GM21515 (cell line): Measurements from ENCODE around the gene FMR1.

Experiments
- ATAC-seq: cut with Tn5 transposase; IDR thresholded peaks from one replicate; pipeline ENCODE4 v1.9.1; 2021; ENCODE audit not compliant: unreplicated experiment

The FMR1 gene

GRCh38 chrX:147911192-147912022, at the start of gene FMR1:
FMR1 (plus strand) TSS chrX:147911919; CDS start chrX:147912180, 261 bp downstream.
- ATAC-seq = peak; percentile 90

GRCh38 chrX:147875866-147876596, 35.7 kb upstream of the FMR1 start:
- ATAC-seq = peak; percentile 98

DNA sequence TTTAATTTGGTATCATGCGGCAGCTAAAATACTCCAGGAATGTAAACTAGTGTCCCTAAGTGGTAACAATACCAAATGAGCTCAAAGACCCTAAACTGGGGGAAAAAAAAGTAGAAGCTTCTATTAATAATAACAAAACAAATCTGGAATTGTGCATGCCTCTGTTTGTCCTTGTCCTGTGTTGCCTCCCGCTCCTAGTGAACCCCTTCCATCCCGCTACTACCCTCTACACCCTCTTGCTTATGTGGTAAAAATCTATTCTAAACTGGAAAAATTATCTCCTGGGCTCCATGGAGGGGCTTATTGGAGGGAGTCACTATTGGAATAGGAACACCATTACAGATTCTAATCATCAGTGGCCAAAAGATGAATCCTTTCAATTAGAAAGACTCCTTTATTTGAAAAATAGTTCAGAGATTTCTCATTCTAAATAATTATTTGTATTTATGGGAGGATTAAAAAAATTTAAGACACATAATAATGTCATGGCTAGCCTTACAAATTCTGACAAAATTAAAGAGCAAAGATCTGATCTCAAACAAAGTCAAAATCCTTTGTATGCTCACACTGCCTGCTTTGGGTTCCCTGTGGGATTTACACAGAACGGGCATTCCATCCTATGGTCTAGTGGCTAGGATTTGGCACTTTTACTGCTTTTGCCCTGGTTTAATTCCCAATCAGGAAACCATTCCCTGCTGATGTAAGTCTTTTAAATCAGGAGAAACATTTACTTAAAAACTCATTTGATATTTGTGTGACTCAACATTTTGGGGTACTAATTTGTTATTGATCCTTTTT, 34.7 kb upstream of the FMR1 start:
- ATAC-seq = no peak

- ATAC-seq = no peak
Observed at GRCh38 chrX:147877726-147878125, 34.0 kb upstream of the FMR1 start.

GRCh38 chrX:147884958-147885357, 26.8 kb upstream of the FMR1 start:
- no peak for ATAC-seq

GRCh38 chrX:147890756-147891155, 21.0 kb upstream of the FMR1 start:
- ATAC-seq = no peak

- no peak for ATAC-seq
Observed at GRCh38 chrX:147891896-147892295, 19.8 kb upstream of the FMR1 start.

- ATAC-seq = no peak
Observed at GRCh38 chrX:147893741-147894140, 18.0 kb upstream of the FMR1 start.

- ATAC-seq = no peak
Observed at GRCh38 chrX:147894366-147894963, 17.3 kb upstream of the FMR1 start.

DNA sequence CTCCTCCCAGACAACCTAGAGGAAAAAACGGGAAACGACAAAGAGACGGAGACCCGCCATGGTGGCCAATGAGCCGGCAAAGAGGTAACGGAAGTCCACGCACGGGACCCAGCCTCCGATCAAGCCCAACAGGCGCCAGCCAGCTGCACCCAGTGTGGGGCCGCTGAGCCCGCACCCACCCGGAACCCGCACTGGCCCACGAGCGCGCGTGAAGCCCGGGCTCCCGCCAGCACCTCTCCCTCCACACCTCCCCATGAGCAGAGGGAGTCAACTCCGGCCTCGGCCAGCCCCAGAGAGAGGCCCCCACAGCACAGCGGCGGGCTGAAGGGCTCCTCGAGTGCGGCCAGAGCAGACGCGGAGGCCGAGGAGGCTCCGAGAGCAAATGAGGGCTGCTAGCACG, 14.6 kb upstream of the FMR1 start:
- ATAC-seq = no peak

DNA sequence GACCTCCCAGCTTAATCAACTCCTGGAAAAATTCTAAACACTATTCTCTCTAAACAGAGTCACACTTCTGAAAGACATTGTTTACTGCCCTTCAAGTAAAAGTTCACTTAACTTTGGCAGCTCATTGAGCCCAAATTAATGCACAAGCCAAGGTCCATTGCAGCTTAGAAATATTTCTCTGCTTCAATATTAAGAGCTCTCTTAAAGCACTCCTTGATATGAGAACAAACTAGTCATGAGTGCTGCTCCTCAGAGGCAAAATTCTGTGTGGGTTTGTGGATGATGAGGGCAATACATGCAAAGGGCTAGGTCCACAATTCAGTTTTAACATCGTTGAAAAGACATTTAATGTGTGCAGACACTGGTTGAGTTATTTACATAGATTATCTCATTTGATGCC, 12.8 kb upstream of the FMR1 start:
- ATAC-seq = no peak

- ATAC-seq = no peak
Observed at GRCh38 chrX:147899379-147900114, 12.2 kb upstream of the FMR1 start.

DNA sequence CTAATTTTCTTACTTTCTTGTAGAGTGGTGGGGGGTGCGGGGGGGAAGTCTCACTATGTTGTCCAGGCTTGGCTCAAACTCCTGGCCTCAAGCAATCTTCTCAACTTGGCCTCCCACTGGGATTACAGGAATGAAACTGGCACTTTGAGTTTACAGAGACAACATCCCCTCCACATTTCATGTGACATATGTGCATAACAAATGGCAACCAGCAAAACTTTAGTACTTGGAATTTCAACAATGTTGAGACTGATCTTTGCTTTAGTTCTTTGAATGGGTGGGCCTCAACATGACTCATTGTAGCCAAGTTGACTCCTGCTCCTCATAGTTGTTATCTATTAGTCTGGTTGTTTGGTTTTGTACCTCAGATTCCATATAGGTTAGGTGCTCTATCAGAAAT, 11.4 kb upstream of the FMR1 start:
- ATAC-seq = no peak

DNA sequence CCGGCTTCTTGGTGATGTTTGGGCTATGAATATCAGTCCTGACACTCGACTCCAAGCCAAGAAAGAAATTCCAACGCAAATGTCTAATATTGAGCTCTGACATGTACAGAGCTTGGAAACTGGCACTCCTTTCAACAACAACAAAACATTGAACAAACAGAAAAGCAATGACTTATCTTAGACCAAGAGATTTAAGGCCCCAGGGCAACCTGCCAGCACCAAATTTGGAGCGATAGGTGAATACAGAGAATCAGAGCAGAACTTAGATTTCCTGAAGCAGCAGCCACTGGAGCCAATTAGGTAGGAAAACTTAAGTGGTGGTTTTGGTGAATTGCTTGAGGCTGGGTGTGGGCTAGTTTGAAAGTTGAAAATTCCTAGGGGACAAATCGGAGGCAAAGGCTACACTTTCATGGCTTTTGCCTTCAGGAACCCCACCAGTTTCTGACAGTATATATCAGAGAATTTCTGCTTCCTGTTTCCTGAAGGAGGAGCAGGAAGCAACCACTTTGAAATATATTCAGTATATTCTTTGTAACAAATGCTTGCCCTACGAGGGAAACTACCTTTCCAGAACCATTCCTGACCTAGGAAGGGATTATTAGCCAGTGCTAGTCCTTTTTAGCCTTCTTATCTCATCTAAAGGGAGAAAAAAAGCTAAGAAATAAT, 10.1 kb upstream of the FMR1 start:
- no peak for ATAC-seq

GRCh38 chrX:147902270-147902669, 9.4 kb upstream of the FMR1 start:
- ATAC-seq = no peak

DNA sequence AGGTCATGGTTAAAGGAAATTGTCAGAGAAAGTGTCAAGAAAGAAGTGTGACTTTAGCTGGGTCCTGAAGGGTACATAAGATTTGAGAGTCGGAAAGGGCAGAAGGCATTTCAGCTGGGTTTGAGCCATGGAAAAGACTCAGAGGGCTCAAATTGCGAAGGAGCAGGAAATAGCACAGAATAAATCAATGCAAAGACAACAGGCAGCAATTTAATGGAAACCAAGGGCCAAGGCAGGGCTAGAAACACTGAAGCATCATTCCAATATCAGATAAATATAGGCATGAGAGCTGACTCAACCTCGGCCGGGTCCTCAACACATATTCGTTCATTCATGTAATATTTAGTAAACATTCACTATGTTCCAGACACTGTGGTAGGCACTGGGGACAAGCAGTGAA, 3.6 kb upstream of the FMR1 start:
- no peak for ATAC-seq

- ATAC-seq = no peak
Observed at GRCh38 chrX:147910607-147911006, 1.1 kb upstream of the FMR1 start.

- ATAC-seq = peak; percentile 42
Observed at GRCh38 chrX:147912093-147912801, 528 bp downstream of the FMR1 start.

DNA sequence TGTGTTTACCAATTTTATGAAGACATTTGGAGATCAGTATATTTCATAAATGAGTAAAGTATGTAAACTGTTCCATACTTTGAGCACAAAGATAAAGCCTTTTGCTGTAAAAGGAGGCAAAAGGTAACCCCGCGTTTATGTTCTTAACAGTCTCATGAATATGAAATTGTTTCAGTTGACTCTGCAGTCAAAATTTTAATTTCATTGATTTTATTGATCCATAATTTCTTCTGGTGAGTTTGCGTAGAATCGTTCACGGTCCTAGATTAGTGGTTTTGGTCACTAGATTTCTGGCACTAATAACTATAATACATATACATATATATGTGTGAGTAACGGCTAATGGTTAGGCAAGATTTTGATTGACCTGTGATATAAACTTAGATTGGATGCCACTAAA, 1.9 kb downstream of the FMR1 start:
- ATAC-seq = no peak
